Adipocyte (in vitro differentiated cells): ENCODE results near the gene IL17RE.

ENCODE experiments used
- DNase-seq: peaks from one replicate; pipeline ENCODE4 v3.0.0-alpha.2; 2015; ENCODE audit warnings: low read depth
- H3K27me3 ChIP-seq: replicated peaks from 2 replicates; pipeline ENCODE4 v1.7.0; 2013; ENCODE audit warnings: mild to moderate bottlenecking, low read length, moderate library complexity; ENCODE audit not compliant: control insufficient read depth, insufficient read depth
- H3K36me3 ChIP-seq: 2 replicates; pipeline ENCODE4 v1.7.0; 2013; ENCODE audit warnings: low read length, mild to moderate bottlenecking, moderate library complexity; ENCODE audit not compliant: control insufficient read depth, insufficient read depth, severe bottlenecking
- H3K4me1 ChIP-seq: 2 replicates; pipeline ENCODE4 v1.7.0; 2013; ENCODE audit warnings: mild to moderate bottlenecking, low read length, moderate library complexity; ENCODE audit not compliant: control insufficient read depth, insufficient read depth
- H3K4me3 ChIP-seq: 2 replicates; pipeline ENCODE4 v1.7.0; 2013; ENCODE audit warnings: mild to moderate bottlenecking, low read length, moderate library complexity
- H3K9ac ChIP-seq: 2 replicates; pipeline ENCODE4 v1.7.0; 2013; ENCODE audit warnings: mild to moderate bottlenecking, low read length, moderate library complexity
- H3K9me3 ChIP-seq: 2 replicates; pipeline ENCODE4 v1.7.0; 2013; ENCODE audit warnings: mild to moderate bottlenecking, low read length, moderate library complexity; ENCODE audit not compliant: control insufficient read depth

IL17RE gene

DNA sequence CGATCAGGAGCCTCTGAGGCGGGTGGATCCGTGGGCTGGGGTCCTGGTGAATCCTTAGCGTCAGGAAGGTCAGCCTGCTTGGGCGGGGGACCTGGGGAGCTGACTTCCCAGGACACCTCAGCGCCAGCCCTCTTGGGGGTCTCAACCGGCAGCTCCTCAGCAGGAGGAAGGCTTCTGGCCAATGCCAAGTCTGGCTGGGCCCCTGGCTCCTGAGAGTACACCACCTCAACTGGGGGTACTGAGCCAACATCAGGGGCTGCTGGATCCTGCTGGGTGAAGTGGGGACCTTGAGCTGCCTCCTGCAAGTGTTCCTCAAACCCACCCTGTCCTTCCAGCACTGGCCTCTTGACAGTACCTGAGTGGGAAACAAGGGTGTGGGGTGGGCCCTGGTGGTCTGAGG lies 46.5 kb downstream of the IL17RE start:
- H3K4me3 ChIP-seq = no peak overlapping the region
- peaks cover 8% of the 10 kb centered on the region for H3K36me3 ChIP-seq
- no peaks in the 10 kb centered on the region for H3K27me3 ChIP-seq
- no peak overlapping the region for H3K9ac ChIP-seq
- no peak for DNase-seq
- no peaks in the 10 kb centered on the region for H3K9me3 ChIP-seq
- peaks cover 16% of the 10 kb centered on the region for H3K4me1 ChIP-seq

DNA sequence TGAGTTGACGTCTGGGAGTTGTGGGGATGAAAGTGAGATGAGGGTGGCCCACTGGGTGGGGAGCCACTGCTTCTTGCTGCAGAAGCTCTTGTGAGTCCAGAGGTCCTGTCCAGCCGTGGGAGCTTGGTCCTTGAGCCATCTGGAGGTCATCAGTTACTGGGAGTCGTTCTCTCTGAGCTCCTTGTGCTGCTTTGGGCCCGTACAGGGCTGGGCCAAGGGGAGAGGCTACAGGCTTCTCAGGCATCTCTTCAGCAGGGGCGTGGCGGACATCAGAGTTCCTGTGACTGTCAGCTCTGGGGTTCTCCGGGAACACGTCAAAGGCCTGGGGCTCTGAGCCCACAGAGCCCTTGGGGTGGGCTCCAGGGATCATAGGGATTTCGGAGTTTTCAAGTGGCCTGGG lies 47.0 kb downstream of the IL17RE start:
- H3K4me3 ChIP-seq = no peak overlapping the region
- H3K9ac ChIP-seq = no peak overlapping the region
- H3K9me3 ChIP-seq = no peaks in the 10 kb centered on the region
- peaks cover 8% of the 10 kb centered on the region for H3K36me3 ChIP-seq
- DNase-seq = no peak
- peaks cover 17% of the 10 kb centered on the region for H3K4me1 ChIP-seq
- no peaks in the 10 kb centered on the region for H3K27me3 ChIP-seq

DNA sequence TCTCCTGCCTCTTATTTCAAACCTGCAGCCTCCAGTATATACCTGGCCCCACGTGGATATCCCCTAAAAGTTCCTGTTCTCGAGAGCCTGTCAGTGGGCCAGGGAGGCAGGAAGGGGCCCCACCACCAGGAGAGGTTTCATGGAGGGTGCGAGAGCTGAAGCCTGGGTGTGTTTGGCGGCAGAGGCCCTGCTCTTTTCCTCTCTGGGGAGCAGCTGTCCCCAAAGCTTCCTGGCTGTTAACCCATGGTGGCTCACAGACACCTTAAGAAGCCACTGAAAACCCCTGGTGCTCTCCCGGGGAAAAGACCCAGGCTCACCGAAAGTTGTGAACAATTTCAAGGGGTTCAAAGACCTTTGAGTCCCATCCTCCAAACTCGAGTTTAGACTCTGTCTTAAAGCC lies 48.5 kb downstream of the IL17RE start:
- H3K36me3 ChIP-seq = peaks cover 8% of the 10 kb centered on the region
- no peaks in the 10 kb centered on the region for H3K9me3 ChIP-seq
- DNase-seq = no peak
- peak overlapping the region; percentile 85 for H3K4me3 ChIP-seq
- peaks cover 27% of the 10 kb centered on the region for H3K4me1 ChIP-seq
- H3K27me3 ChIP-seq = no peaks in the 10 kb centered on the region
- H3K9ac ChIP-seq = peak overlapping the region; percentile 65

GRCh38 chr3:9951598-9951961 lies 48.9 kb downstream of the IL17RE start:
- Histone ChIP-seq H3K9ac (peak overlapping the region; percentile 65), H3K4me1 (peaks cover 28% of the 10 kb centered on the region), H3K36me3 (peaks cover 8% of the 10 kb centered on the region), H3K27me3 (no peaks in the 10 kb centered on the region), H3K4me3 (peak overlapping the region; percentile 85), H3K9me3 (no peaks in the 10 kb centered on the region)
- no peak for DNase-seq

GRCh38 chr3:9951962-9952805 lies 49.5 kb downstream of the IL17RE start, which contains the start of gene PRRT3:
PRRT3 (minus strand) TSS chr3:9952408; CDS start chr3:9950115, 2,293 bp downstream.
- Histone ChIP-seq H3K4me1 (peaks cover 31% of the 10 kb centered on the region), H3K9ac (peak within 1 kb of the TSS; percentile 65), H3K4me3 (peak within 1 kb of the TSS; percentile 85), H3K9me3 (no peaks in the 10 kb centered on the region), H3K36me3 (peaks cover 8% of the 10 kb centered on the region), H3K27me3 (no peaks in the 10 kb centered on the region)
- peak; percentile 61 for DNase-seq

GRCh38 chr3:9955067-9955502 lies 52.4 kb downstream of the IL17RE start:
- Histone ChIP-seq H3K36me3 (no peaks in the 10 kb centered on the region), H3K27me3 (no peaks in the 10 kb centered on the region), H3K4me3 (no peak overlapping the region), H3K9me3 (no peaks in the 10 kb centered on the region), H3K9ac (no peak overlapping the region), H3K4me1 (peaks cover 29% of the 10 kb centered on the region)
- DNase-seq = peak; percentile 46

- no peak overlapping the region for H3K4me3 ChIP-seq
- H3K9me3 ChIP-seq = no peaks in the 10 kb centered on the region
- peak; percentile 37 for DNase-seq
- H3K9ac ChIP-seq = peak overlapping the region; percentile 13
- H3K4me1 ChIP-seq = peaks cover 29% of the 10 kb centered on the region
- peaks cover 3% of the 10 kb centered on the region for H3K36me3 ChIP-seq
- no peaks in the 10 kb centered on the region for H3K27me3 ChIP-seq
These were observed 53.1 kb downstream of the IL17RE start for GRCh38 chr3:9955611-9956352.

GRCh38 chr3:9957214-9957613 lies 54.6 kb downstream of the IL17RE start:
- Histone ChIP-seq H3K4me3 (no peak overlapping the region), H3K27me3 (no peaks in the 10 kb centered on the region), H3K36me3 (peaks cover 7% of the 10 kb centered on the region), H3K9me3 (no peaks in the 10 kb centered on the region), H3K9ac (no peak overlapping the region), H3K4me1 (peaks cover 23% of the 10 kb centered on the region)
- DNase-seq = no peak

DNA sequence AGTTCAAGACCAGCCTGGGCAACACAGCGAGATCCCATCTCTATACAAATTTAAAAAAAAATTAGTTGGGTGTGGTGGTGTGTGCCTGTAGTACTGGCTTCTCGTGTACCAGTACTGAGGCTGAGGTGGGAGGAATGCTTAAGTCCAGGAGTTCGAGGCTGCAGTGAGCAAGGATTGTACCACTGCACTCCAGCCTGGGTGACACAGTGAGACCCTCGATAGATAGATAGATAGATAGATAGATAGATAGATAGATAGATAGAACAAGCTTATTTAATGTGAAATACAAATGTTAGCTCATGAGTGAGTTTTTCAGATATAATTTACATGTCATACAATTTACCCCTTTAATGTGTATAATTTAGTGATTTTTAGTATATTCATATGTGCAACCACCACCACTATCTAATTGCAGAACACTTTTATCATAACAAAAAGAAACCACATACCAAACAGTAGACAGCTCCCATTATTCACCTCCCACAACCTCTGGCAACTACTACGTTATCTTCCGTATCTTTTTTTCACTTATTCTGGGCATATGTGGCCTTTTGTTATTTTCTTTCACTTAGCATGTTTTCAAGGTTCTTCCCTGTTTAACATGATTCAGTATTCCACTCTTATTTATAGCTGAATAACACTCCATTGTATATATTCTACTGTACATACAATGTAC lies 62.7 kb downstream of the IL17RE start:
- DNase-seq = no peak
- Histone ChIP-seq H3K9me3 (no peaks in the 10 kb centered on the region), H3K4me3 (no peak overlapping the region), H3K4me1 (peaks cover 11% of the 10 kb centered on the region), H3K9ac (no peak overlapping the region), H3K27me3 (no peaks in the 10 kb centered on the region), H3K36me3 (peaks cover 65% of the 10 kb centered on the region)
